Measurements from ENCODE around the gene TREH.

The TREH gene

DNA sequence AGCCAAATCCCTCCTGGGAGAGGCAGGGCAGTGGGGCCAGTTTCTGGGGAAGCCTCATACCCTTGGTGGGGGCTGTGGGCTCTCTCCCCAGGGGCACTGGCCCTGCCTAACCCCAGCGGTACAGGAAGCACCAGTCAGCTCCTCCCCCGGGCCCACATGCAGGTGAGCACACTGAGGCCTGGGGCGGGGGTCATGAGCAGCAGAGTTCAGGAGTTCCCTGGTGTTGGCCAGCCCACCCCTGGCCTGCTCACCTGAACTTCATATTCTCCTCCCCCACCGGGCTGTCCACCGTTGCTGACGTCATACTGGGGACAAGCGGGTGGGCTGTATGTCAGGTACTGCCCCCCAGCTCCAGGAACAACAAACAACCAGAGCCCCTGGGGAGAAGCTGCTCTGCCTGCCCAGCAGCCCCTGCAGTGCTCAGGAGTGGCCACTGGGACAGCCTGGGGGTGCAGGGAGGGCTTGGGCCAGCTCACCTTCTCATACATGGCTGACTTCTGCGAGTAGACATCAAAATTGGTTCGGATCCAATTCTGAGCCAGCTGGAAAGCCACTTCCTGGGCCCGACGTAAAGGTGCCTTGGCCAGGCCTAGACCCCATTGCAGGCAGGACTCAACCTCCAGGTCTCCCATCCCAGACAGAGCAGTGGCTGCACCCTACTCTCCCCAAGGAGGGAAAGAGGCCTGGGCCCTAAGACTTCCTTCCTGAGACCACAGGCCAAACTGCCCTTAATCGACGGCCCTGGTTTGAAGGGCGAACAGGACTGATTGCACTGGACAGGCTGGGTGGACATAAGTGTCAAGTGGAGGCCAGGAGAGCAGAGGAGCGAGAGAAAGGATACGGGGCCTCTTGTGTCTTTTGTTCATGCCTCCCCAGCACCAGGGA, 20.8 kb downstream of the TREH start:
- in situ Hi-C loops (cut with HindIII; ENCODE audit: low pct_ligation_motif_present, low sequenced_read_pairs), result no loop called here
- H3K27me3 ChIP-seq (replicated peaks), result no peaks in the 10 kb centered on the region
- H3K4me3 ChIP-seq (ENCODE audit: low read depth, low read length), result no peak overlapping the region
- TF ChIP-seq, protein P1, sequence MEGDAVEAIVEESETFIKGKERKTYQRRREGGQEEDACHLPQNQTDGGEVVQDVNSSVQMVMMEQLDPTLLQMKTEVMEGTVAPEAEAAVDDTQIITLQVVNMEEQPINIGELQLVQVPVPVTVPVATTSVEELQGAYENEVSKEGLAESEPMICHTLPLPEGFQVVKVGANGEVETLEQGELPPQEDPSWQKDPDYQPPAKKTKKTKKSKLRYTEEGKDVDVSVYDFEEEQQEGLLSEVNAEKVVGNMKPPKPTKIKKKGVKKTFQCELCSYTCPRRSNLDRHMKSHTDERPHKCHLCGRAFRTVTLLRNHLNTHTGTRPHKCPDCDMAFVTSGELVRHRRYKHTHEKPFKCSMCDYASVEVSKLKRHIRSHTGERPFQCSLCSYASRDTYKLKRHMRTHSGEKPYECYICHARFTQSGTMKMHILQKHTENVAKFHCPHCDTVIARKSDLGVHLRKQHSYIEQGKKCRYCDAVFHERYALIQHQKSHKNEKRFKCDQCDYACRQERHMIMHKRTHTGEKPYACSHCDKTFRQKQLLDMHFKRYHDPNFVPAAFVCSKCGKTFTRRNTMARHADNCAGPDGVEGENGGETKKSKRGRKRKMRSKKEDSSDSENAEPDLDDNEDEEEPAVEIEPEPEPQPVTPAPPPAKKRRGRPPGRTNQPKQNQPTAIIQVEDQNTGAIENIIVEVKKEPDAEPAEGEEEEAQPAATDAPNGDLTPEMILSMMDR (IDR thresholded peaks at IDR 0.05; ENCODE audit: low read depth, low read length, missing control alignments), result peak; percentile 61
- peaks cover 40% of the 10 kb centered on the region for H3K36me3 ChIP-seq (replicated peaks)
- no peak for DNase-seq
- no peak overlapping the region for H3K27ac ChIP-seq

DNA sequence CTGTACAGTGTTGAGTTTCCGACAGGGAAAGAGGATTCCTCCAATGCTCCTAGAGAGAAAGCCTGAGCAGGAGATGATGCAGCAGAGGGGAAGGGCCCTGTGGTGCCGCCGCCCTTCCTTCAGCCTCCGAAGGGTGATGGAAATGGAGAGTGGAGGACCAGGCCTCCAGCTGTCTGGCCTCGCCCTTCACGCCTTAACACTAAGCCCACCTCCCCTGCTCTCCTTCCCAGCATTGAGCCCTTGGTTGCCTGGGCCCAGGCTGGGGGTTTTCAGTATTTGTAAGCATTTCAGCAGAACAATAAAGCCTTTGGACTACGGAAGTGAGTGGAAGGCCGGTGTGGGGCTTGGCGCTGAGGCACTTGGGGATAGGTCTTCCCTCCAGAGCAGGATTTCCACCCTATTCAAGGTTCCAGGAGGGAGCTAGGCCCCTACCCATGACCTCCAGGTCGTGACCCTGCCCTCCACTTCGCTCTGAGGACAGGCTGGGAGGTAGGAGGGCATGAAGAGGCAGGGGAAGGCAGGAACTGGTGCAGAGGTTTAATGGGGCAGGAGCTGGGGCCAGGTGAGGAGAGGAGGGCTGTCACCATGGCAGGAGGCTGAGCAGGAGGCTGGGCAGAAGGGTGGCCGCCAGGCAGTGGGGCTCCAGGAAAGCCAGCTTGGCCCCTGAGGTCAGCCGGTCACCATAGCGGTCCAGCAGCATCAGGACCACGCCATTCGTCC, 21.6 kb downstream of the TREH start:
- H3K27me3 ChIP-seq (replicated peaks), result no peaks in the 10 kb centered on the region
- H3K27ac ChIP-seq, result no peak overlapping the region
- in situ Hi-C loops (cut with HindIII; ENCODE audit: low pct_ligation_motif_present, low sequenced_read_pairs), result no loop called here
- DNase-seq, result no peak
- peaks cover 48% of the 10 kb centered on the region for H3K36me3 ChIP-seq (replicated peaks)
- TF ChIP-seq, protein P1 (IDR thresholded peaks at IDR 0.05; ENCODE audit: low read depth, low read length, missing control alignments), result no peak
- H3K4me3 ChIP-seq (ENCODE audit: low read depth, low read length), result no peak overlapping the region

DNA sequence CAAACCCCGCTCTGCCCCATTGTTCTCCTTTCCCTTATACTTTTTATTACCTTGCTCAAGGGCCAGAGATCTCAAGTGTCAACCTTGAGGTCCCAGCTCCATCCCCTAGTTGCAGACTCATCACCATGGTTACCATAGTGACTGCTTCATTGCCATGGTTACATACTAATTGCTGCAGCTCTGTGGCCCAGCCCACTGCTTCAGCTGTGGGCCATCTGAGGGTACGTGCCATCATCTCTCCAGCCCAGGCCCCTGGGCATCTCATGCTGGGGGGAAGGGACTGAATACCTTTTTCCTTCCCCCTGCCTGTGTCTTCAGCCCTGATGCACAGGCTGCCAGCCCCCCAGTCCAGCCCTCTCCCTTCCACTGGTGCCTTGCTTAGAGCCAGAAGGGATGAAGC, 22.2 kb downstream of the TREH start:
- Histone ChIP-seq H3K36me3 (replicated peaks) (peaks cover 54% of the 10 kb centered on the region), H3K4me3 (ENCODE audit: low read depth, low read length) (no peak overlapping the region), H3K27me3 (replicated peaks) (no peaks in the 10 kb centered on the region), H3K27ac (no peak overlapping the region)
- TF ChIP-seq, protein P1 (IDR thresholded peaks at IDR 0.05; ENCODE audit: low read depth, low read length, missing control alignments), result no peak
- DNase-seq, result no peak
- in situ Hi-C loops (cut with HindIII; ENCODE audit: low pct_ligation_motif_present, low sequenced_read_pairs), result no loop called here

DNA sequence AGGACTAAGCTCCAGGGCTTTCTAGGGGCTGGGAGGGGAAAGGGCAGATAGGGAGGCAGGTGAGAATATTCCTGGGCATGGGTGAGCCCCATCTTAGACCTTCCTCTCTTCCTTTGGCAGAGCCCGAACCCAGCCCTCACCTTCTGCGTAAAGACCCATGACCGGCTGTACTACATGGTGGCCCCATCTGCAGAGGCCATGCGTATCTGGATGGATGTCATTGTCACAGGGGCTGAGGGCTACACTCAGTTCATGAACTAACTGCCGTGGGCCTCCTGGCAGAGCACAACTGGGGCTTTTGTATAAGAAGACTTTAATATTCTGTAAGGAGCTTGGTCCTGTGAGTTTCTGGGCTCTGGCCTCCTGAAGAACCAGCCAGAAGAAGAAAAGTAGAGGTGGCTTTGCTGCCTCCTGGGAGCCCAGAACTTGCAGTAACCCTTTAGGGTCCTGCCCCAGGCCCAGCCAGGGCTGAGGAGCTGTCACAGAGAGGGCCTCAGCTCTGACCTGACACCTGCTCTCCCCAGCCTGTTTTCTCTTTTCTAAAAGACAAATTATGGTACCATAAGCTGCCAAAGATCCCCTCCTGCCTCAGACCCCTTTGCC, 22.8 kb downstream of the TREH start:
- no peak for DNase-seq
- H3K27ac ChIP-seq, result no peak overlapping the region
- TF ChIP-seq, protein P1 (IDR thresholded peaks at IDR 0.05; ENCODE audit: low read depth, low read length, missing control alignments), result no peak
- no peaks in the 10 kb centered on the region for H3K27me3 ChIP-seq (replicated peaks)
- in situ Hi-C loops (cut with HindIII; ENCODE audit: low pct_ligation_motif_present, low sequenced_read_pairs), result no loop called here
- H3K36me3 ChIP-seq (replicated peaks), result peaks cover 60% of the 10 kb centered on the region
- no peak overlapping the region for H3K4me3 ChIP-seq (ENCODE audit: low read depth, low read length)

DNA sequence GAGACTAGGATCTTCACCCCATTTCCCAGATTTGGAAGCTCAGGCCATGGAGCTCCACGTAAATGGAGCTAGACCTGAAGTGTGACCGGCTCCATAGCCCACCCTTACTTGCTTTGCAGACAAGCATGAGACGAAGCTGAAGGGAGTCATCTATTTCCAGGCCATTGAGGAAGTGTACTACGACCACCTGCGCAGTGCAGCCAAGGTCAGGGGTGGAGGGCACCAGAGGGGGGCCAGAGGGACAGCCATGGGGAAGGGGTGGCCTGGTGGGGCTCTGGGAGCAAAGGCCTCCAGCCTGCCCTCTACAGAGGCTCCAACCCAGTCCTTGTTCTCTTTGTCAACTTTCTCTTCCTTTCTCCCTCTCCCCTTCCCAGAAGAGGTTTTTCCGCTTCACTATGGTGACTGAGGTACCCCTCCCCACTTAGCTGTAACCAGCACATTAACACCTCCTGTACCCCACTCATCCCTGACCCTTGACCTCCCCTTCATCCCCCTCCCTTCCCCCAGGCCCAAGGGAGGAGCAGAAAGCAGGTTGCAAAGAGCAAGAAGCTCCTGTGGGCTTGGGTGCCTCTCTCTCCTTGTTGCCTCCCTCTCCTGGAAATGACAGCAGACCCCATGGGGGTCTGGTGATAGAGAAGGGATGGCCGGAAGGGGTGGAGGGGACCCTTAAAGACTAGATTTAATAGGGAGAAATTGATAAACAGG, 23.8 kb downstream of the TREH start:
- TF ChIP-seq, protein P1 (IDR thresholded peaks at IDR 0.05; ENCODE audit: low read depth, low read length, missing control alignments), result no peak
- Histone ChIP-seq H3K4me3 (ENCODE audit: low read depth, low read length) (no peak overlapping the region), H3K27ac (no peak overlapping the region), H3K36me3 (replicated peaks) (peaks cover 70% of the 10 kb centered on the region), H3K27me3 (replicated peaks) (no peaks in the 10 kb centered on the region)
- no peak for DNase-seq
- in situ Hi-C loops (cut with HindIII; ENCODE audit: low pct_ligation_motif_present, low sequenced_read_pairs), result no loop called here

Measured in brain microvascular endothelial cell (primary cell).